ENCODE data around the gene KCNQ1.

The KCNQ1 gene

GRCh38 chr11:2565447-2566222 lies 120.8 kb downstream of the KCNQ1 start:
- DNase-seq (ENCODE audit: low read depth in 2 of 2) = no peak

- no peak for DNase-seq (ENCODE audit: low read depth in 2 of 2)
These were observed 121.6 kb downstream of the KCNQ1 start for GRCh38 chr11:2566223-2567025.

- DNase-seq (ENCODE audit: low read depth in 2 of 2) = no peak
These were observed 122.3 kb downstream of the KCNQ1 start for GRCh38 chr11:2567026-2567671.

GRCh38 chr11:2569321-2569721 lies 124.5 kb downstream of the KCNQ1 start:
- no peak for DNase-seq (ENCODE audit: low read depth in 2 of 2)

- DNase-seq (ENCODE audit: low read depth in 2 of 2) = no peak
These were observed 125.0 kb downstream of the KCNQ1 start for GRCh38 chr11:2569731-2570210.

DNA sequence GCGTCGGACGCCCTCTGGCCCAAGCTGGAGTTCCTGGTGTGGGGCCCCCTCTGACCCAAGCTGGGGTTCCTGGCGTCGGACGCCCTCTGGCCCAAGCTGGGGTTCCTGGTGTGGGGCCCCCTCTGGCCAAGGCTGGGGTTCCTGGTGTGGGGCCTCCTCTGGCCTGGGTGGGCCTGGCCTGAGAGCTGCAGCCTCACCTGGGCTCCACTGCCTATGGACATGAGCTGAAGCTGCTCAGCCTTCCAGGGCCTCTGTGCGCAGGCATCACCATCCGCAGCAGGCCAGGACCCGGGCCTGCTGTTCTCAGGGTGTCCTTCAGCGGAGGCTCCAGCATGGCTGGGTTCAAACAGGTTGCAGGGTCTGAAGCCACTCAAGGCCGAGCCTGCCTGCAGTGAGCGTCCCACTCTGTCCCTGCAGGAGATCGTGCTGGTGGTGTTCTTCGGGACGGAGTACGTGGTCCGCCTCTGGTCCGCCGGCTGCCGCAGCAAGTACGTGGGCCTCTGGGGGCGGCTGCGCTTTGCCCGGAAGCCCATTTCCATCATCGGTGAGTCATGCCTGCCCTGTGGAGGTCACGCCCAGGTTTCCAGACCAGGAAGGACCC lies 125.5 kb downstream of the KCNQ1 start:
- DNase-seq (ENCODE audit: low read depth in 2 of 2) = no peak

- no peak for DNase-seq (ENCODE audit: low read depth in 2 of 2)
These were observed 126.2 kb downstream of the KCNQ1 start for GRCh38 chr11:2570841-2571597.

DNA sequence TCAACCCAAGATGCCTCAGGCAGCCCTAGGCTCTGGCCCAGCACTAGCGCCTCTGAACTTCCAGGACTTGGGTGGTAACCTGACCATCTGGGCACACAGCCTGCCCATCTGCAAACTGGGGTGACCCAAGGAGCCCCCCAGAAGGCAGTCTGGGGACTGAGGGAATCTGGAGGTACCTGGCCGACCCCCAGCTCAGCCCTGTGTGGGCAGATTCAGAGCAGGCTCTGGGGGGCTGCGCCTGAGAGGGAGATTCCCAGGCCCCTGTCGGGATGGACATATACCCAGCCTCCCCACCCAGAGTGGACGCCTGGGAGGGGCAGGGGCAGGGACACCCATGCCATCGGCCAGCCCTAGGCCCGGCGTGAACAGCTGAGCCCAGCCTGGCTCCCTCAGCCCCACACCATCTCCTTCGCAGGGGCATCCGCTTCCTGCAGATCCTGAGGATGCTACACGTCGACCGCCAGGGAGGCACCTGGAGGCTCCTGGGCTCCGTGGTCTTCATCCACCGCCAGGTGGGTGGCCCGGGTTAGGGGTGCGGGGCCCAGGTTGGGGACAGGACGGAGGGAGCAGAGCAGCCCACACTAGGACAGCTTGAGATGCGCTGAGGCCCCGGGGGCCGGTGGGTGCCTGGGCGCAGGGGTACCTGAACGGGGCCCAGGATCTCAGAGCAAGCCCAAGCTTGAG lies 126.9 kb downstream of the KCNQ1 start:
- DNase-seq (ENCODE audit: low read depth in 2 of 2) = no peak

DNA sequence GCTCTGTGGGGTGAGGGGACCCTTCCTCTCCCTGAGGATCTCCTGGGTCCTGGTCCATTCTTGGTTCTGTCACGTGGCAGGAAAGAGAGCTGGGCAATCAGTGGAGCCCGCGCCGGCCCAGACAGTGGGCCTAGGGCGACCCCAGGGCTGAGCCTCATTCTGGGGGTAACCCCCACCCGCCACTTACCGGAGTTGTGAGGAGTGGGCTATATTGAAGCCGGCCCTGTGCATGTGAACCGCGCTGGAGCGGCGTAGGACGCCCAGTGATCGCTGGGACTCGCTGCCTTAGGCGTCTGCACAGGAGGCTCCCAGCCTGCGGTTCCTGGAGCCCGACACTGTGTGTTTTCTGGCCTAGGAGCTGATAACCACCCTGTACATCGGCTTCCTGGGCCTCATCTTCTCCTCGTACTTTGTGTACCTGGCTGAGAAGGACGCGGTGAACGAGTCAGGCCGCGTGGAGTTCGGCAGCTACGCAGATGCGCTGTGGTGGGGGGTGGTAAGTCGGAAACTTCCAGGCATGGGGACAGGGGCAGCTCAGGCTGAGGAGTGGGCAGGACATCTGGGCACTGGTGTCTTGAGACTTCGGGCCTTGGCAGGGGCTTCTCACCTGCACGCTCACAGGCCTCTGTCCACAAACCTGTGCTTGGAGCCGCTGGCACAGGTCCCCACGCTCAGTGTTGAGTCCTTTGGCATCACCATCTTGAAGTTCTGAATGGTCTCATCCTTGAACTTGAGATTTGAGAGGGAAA lies 127.9 kb downstream of the KCNQ1 start:
- no peak for DNase-seq (ENCODE audit: low read depth in 2 of 2)

GRCh38 chr11:2573240-2574042 lies 128.6 kb downstream of the KCNQ1 start:
- no peak for DNase-seq (ENCODE audit: low read depth in 2 of 2)

- DNase-seq (ENCODE audit: low read depth in 2 of 2) = no peak
These were observed 129.3 kb downstream of the KCNQ1 start for GRCh38 chr11:2574043-2574552.

DNA sequence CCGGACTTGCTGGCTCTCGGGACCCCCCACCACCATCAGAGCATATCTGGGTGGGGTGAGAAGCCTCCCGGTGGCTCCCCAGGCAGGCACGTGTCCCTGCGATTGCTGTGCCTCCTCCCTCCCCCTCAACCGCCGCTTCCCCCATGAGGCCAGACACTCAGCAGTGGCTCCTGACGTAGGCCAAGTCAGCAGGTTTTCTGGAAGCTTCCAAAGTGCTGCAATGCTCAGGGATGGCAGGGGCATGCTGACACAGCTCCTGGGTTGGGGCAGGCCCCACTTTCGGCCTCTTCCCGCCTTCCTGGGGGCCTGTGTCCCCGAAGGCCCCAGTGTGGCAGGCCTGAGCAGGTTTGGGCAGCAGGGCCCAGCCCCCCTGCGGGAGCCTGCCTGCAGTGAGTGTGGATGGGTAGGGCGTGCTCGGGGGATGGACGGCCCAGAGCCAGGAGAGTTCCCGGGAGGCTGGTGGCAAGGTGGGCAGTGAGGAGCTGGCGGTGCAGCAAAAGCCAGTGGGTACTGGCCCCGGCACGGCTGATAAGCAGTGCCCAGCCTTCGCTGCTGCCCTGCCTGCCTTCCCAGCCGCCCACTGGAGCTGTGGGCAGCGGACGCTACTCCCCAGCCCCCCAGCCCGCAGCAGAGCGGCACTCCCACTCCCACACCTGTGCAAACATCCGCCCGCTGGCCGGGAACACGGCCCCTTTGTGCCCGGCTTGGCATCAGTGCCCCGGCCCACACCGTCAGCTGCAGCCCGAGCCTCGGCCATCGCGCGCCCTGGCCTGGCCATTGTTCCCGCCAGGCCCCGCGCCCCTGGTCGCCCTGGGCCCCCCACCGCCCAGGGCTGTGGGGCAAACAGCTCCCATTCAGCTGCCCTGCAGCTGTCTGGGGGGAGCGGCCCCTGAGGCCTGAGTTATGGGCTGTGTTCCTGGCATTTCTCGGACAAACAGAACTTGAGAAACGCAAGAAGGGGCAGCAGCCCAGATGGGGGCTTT lies 130.0 kb downstream of the KCNQ1 start:
- no peak for DNase-seq (ENCODE audit: low read depth in 2 of 2)

GRCh38 chr11:2575591-2576051 lies 130.8 kb downstream of the KCNQ1 start:
- no peak for DNase-seq (ENCODE audit: low read depth in 2 of 2)

- DNase-seq (ENCODE audit: low read depth in 2 of 2) = no peak
These were observed 131.3 kb downstream of the KCNQ1 start for GRCh38 chr11:2576111-2576510.

- no peak for DNase-seq (ENCODE audit: low read depth in 2 of 2)
These were observed 131.7 kb downstream of the KCNQ1 start for GRCh38 chr11:2576549-2576948.

DNA sequence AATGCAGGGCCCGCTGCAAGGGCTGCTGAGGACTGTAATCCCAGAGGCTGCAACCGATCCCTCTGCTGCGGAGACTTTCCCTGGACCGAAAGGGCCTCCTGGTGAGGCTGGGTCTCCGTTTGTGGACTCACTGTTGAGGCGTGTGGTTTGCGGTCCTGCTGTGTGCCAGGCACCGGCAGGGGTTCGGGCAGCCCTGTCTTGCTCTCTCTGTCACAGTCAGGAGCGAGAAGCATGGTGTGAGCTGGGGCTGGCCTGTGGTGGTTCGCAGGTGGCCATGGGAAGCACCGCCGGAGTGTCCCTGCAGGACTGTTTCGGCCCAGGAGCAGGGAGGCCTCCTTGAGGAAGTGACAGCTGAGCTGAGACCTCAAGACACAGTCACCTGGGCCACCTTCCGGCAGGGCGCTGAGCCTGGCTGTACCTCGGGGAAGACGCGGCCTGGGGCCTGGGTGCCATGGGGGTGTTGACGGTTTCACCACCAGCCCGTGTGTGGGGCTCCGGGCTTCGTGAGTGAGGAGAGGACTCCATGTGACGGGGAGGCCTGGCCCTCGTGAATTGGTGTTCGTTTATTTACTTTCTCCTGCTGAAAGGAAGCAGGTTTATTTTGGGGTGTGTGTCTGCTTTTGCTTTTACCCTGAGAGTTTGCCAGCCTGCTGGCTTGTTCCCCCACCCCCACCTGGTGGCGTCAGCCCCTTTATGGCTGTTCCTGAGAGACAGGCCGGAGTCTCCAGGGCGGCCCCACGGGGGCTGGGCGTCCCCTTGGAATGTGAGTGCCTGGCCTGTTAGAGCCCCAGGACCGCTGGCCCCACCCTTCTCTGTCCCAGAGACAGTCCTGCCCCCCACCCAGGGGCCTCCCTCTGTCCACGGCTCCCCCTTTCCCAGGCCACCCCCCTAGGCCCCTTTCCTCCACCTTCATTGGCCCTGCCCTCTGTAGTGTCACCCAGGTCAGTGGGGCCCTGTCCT lies 132.5 kb downstream of the KCNQ1 start:
- DNase-seq (ENCODE audit: low read depth in 2 of 2) = no peak

Measured in stimulated activated CD8-positive, alpha-beta memory T cell treated with anti-CD3 and anti-CD28 coated beads, Interleukin-7, amount 100 ng/mL, for 1 hour (primary cell).